ENCODE data around the gene CBX2.

DNA sequence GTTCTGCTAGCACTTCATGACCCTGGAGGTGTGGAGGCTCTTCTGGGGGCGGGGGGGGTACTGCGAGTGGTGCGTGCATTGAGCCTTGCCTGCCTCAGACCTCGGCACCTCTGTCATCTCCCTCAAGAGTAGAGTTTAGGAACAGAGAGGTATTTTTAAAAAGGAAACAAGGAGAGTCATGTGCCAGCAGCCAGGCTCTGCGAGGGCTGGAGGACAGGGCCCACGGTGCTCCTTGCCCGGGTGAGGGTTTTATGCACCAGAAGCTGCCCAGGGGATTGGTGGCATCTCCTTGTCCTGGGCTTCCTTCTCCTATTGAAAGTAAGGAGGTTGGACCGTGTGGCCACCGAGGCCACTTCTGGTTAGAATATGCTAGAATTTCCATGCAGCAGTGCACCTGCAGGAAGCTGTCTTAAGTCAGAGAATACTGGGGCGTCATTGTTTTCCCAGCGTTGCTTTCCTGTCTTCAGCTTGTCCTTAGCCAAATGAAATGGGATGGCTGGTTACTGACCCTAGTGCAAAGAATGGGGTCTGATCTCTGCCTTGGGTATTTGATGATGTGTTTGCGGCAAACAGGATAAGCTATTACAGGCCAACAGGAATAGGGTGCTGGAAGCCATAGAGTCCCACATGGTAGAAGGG, 3.2 kb downstream of the CBX2 start:
- TF ChIP-seq POLR2AphosphoS5 (IDR thresholded peaks at IDR 0.05; ENCODE audit: borderline replicate concordance, low read depth, low read length) (no peak), EZH2 (IDR thresholded peaks at IDR 0.05) (no peak), FOXP2 (optimal IDR thresholded peaks at IDR 0.05; ENCODE audit: control extremely low read depth, extremely low read length, insufficient read depth) (no peak)
